AG04450 (cell line): ENCODE results near the gene HTT. TPM values are rescaled to one million over a fixed set of nuclear protein-coding genes. Genes with fewer than 3 reads are reported as not detected.

ENCODE experiments used
- CTCF ChIA-PET: fragments of 300-600, 350-600 bp; formaldehyde crosslinking; extraction: SDS; loops from one replicate; lab custom pipeline; 2022; ENCODE audit warnings: antibody characterized with exemption, inconsistent platforms; lab: Charles Lee
- POLR2A ChIA-PET: fragments of 350-600 bp; formaldehyde crosslinking; extraction: SDS; loops from one replicate; lab custom pipeline; 2021; ENCODE audit warnings: antibody characterized with exemption, inconsistent platforms; lab: Yijun Ruan, JAX
- DNase-seq: peaks from one replicate; pipeline ENCODE4 v3.0.0-alpha.2; 2011; ENCODE audit warnings: low read depth, low spot score
- H3K27ac ChIP-seq: one replicate; pipeline ENCODE4 v1.5.1; 2012; ENCODE audit warnings: low read depth, low read length, control low read depth
- H3K27me3 ChIP-seq: one replicate; pipeline ENCODE4 v1.6.0; 2012; ENCODE audit warnings: low read length; ENCODE audit not compliant: control insufficient read depth, insufficient read depth
- H3K4me3 ChIP-seq: 2 replicates; pipeline ENCODE4 v1.5.1; 2011; ENCODE audit warnings: mild to moderate bottlenecking, low read depth, low read length, control low read depth
- H3K9me3 ChIP-seq: 2 replicates; pipeline ENCODE4 v1.5.1; 2012; ENCODE audit warnings: low read length; ENCODE audit not compliant: control insufficient read depth, insufficient read depth
- polyA plus RNA-seq: library from polyadenylated mRNA; depleted of rRNA; stranded (reverse); fragments of >200 nt; gene quantifications from 2 replicates; pipeline ENCODE4 v1.2.3, GENCODE V29; 2011
- TF ChIP-seq, protein P1 (sequence below): IDR thresholded peaks from 2 replicates; pipeline ENCODE4 v1.5.1; 2011; ENCODE audit warnings: low read depth, low read length, control low read depth, inconsistent platforms

Gene HTT
- polyA plus RNA-seq, 1 experiment = 14.5 TPM

DNA sequence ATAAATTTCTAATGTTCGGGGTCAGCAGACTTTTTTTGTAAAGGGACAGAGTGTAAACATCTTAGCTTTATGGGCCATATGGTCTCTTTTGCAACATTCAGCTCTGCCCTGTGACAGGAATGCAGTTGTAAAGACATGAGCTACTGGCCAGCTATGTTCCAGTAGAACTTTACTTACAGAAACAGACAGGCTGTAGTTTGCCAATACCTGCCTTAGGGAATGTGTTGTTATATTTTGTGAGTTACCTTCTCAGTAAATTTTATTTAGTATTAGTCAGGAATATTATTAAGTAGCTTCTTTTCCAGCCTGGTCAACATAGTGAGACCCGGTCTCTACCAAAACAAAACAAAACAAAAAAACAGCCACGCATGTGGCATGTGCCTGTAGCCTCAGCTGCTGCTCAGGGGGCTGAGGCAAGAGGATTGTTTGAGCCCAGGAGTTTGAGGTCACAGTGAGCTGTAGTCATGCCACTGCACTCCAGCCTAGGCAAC lies 48.7 kb downstream of the HTT start:
- H3K4me3 ChIP-seq = no peak overlapping the region
- no peaks in the 10 kb centered on the region for H3K27me3 ChIP-seq
- TF ChIP-seq, protein P1, sequence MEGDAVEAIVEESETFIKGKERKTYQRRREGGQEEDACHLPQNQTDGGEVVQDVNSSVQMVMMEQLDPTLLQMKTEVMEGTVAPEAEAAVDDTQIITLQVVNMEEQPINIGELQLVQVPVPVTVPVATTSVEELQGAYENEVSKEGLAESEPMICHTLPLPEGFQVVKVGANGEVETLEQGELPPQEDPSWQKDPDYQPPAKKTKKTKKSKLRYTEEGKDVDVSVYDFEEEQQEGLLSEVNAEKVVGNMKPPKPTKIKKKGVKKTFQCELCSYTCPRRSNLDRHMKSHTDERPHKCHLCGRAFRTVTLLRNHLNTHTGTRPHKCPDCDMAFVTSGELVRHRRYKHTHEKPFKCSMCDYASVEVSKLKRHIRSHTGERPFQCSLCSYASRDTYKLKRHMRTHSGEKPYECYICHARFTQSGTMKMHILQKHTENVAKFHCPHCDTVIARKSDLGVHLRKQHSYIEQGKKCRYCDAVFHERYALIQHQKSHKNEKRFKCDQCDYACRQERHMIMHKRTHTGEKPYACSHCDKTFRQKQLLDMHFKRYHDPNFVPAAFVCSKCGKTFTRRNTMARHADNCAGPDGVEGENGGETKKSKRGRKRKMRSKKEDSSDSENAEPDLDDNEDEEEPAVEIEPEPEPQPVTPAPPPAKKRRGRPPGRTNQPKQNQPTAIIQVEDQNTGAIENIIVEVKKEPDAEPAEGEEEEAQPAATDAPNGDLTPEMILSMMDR = no peak
- DNase-seq = no peak
- no peaks in the 10 kb centered on the region for H3K9me3 ChIP-seq
- CTCF ChIA-PET = interaction anchor here (0.9 to 6.2 kb wide), 4 partner anchors 10 to 16 kb away, joined by 4 to 51 read pairs (median 4); no protein-coding TSS in a partner anchor
- peak overlapping the region; percentile 55 for H3K27ac ChIP-seq
- POLR2A ChIA-PET = no interaction called here

DNA sequence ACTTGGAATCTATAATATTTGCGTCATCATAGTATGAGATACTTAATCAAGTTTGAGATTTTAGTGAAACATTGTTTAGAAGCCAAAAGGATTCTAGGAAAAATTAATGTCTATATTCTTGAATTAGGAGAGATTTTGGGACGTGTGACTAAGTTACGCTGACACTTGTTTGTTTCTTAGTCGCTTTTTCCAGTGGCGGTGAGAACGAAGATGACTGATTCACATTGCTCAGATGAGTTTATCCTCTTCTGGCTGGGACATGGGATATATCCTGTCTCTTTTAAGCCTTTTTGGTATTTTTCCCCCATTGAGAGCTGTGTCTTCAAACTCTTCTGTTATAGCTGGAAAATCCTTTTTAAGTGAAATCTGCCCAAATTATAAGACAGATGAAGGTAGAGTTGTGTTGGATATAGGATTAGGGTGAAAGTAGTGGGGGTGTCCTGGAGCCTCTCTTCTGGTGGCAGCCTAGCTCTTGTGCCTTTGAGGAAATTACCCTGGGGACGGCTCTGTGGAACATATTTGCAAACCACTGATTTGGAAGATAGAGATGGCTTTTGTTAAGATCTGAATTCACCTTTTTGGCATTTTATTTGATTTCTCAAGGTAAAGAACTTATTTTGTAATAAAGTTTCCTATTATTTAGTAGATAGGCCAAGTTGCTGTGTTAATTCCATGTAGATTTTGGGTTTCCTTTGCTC lies 49.7 kb downstream of the HTT start:
- CTCF ChIA-PET = interaction anchor here (6.2 kb wide), 1 partner anchor 17 kb away, joined by 51 read pairs; no protein-coding TSS in a partner anchor
- no peak for DNase-seq
- POLR2A ChIA-PET = no interaction called here

DNA sequence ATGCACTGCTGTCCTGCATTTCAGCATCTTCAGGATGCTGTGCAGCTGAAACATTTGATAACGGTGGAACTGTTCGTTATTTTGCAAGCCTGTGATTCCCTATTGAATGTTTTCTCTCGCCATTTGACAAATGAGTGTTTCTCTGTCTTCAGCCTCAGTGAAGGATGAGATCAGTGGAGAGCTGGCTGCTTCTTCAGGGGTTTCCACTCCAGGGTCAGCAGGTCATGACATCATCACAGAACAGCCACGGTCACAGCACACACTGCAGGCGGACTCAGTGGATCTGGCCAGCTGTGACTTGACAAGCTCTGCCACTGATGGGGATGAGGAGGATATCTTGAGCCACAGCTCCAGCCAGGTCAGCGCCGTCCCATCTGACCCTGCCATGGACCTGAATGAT lies 52.6 kb downstream of the HTT start:
- no peak overlapping the region for H3K4me3 ChIP-seq
- no peaks in the 10 kb centered on the region for H3K27me3 ChIP-seq
- POLR2A ChIA-PET = no interaction called here
- H3K27ac ChIP-seq = no peak overlapping the region
- CTCF ChIA-PET = interaction anchor here (1.5 to 2.1 kb wide), 2 partner anchors 8 to 20 kb away, joined by 8 to 9 read pairs; no protein-coding TSS in a partner anchor
- no peaks in the 10 kb centered on the region for H3K9me3 ChIP-seq
- DNase-seq = no peak
- TF ChIP-seq, protein P1 = no peak

More for the DNA sequence above, 49.7 kb downstream of the HTT start:
- TF ChIP-seq, protein P1 = no peak
- no peak overlapping the region for H3K27ac ChIP-seq
- H3K27me3 ChIP-seq = no peaks in the 10 kb centered on the region
- H3K4me3 ChIP-seq = no peak overlapping the region
- H3K9me3 ChIP-seq = no peaks in the 10 kb centered on the region

DNA sequence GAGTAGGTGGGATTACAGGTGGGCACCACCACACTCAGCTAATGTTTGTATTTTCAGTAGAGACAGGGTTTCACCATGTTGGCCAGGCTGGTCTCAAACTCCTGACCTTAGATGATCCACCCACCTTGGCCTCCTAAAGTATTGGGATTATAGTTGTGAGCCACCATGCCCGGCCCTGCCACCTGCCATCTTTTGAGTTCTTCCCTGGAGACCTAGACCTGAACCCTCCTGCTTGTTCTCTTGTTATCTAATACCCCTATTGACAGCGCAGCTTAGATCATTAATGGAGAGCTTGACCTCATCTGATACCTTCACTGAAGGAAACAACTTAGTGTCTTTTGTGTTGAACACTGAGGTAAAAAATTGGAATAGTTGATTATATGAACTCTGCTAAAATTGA lies 53.6 kb downstream of the HTT start:
- Histone ChIP-seq H3K27ac (no peak overlapping the region), H3K9me3 (no peaks in the 10 kb centered on the region), H3K27me3 (no peaks in the 10 kb centered on the region), H3K4me3 (no peak overlapping the region)
- CTCF ChIA-PET = no interaction called here
- DNase-seq = no peak
- TF ChIP-seq, protein P1 = no peak
- POLR2A ChIA-PET = no interaction called here

DNA sequence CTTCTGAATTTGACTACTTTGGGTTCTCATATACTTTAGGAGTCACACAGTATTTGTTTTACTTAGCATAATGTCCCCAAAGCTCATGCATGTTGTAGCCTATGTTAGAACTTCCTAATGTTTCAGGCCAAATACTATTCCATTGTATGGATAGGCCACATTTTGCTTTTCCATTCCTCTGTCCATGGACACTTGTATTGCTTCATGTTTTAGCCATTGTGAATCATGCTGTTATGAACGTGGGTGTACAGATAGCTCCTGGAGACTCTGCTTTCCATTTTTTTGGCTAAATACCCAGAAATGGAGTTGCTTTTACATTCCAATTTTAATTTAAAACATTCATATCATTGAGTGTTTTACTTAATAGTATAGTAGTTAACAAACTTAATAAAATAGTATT lies 54.5 kb downstream of the HTT start:
- no peak for DNase-seq
- ChIA-PET POLR2A (no interaction called here), CTCF (interaction anchor here (2.1 to 2.2 kb wide), 2 partner anchors 17 to 22 kb away, joined by 5 to 9 read pairs; no protein-coding TSS in a partner anchor)
- Histone ChIP-seq H3K27ac (no peak overlapping the region), H3K9me3 (no peaks in the 10 kb centered on the region), H3K4me3 (no peak overlapping the region), H3K27me3 (no peaks in the 10 kb centered on the region)
- TF ChIP-seq, protein P1 = no peak
